ENCODE data around the gene KLRC2.
"Not testable (repeated sequence)": the region's sequence is repeated elsewhere in the genome, so short reads cannot be mapped to it uniquely, and the experiment has no call there.

The KLRC2 gene

GRCh38 chr12:10435816-10436215, at the start of gene KLRC2:
Gene KLRC2 (minus strand): TSS chr12:10436010. CDS start chr12:10435986, 24 bp downstream.
- FAIRE-seq, result peak; percentile 72

GRCh38 chr12:10481901-10482300, 46.1 kb upstream of the KLRC2 start:
- FAIRE-seq, result not testable (repeated sequence)

GRCh38 chr12:10472808-10473207, 37.0 kb upstream of the KLRC2 start:
- not testable (repeated sequence) for FAIRE-seq

GRCh38 chr12:10469701-10470100, 33.9 kb upstream of the KLRC2 start:
- FAIRE-seq, result no peak

GRCh38 chr12:10466311-10466710, 30.5 kb upstream of the KLRC2 start:
- FAIRE-seq, result no peak

- no peak for FAIRE-seq
Measured at GRCh38 chr12:10457760-10458159, 21.9 kb upstream of the KLRC2 start.

GRCh38 chr12:10456856-10457255, 21.0 kb upstream of the KLRC2 start:
- FAIRE-seq, result no peak

GRCh38 chr12:10455766-10456165, 20.0 kb upstream of the KLRC2 start:
- no peak for FAIRE-seq

- no peak for FAIRE-seq
Measured at GRCh38 chr12:10454531-10454930, 18.7 kb upstream of the KLRC2 start.

GRCh38 chr12:10453156-10453555, 17.3 kb upstream of the KLRC2 start, which contains the start of gene KLRC1:
Gene KLRC1 (minus strand): TSS chr12:10453377. CDS start chr12:10451156, 2,221 bp downstream.
- no peak for FAIRE-seq

GRCh38 chr12:10448236-10448635, 12.4 kb upstream of the KLRC2 start:
- FAIRE-seq, result no peak

- peak; percentile 70 for FAIRE-seq
Measured at GRCh38 chr12:10446052-10446451, 10.2 kb upstream of the KLRC2 start.

GRCh38 chr12:10441144-10441543, 5.3 kb upstream of the KLRC2 start:
- not testable (repeated sequence) for FAIRE-seq

GRCh38 chr12:10439608-10440274, 3.9 kb upstream of the KLRC2 start:
- FAIRE-seq, result peak; percentile 95

- not testable (repeated sequence) for FAIRE-seq
Measured at GRCh38 chr12:10437601-10438000, 1.8 kb upstream of the KLRC2 start.

GRCh38 chr12:10430623-10431022, 5.2 kb downstream of the KLRC2 start:
- not testable (repeated sequence) for FAIRE-seq

- FAIRE-seq, result not testable (repeated sequence)
Measured at GRCh38 chr12:10425938-10426337, 9.9 kb downstream of the KLRC2 start.

- FAIRE-seq, result peak; percentile 61
Measured at GRCh38 chr12:10424260-10424899, 11.4 kb downstream of the KLRC2 start.

GRCh38 chr12:10422159-10422558, 13.7 kb downstream of the KLRC2 start:
- FAIRE-seq, result not testable (repeated sequence)

GRCh38 chr12:10420334-10420733, 15.5 kb downstream of the KLRC2 start, which contains the start of gene KLRC3:
Gene KLRC3 (minus strand): TSS chr12:10420595. CDS start chr12:10420550, 45 bp downstream.
- FAIRE-seq, result not testable (repeated sequence)

GRCh38 chr12:10409392-10409791, 26.4 kb downstream of the KLRC2 start, which contains the start of gene KLRC4:
Gene KLRC4 (minus strand): TSS chr12:10409757. CDS start chr12:10409575, 182 bp downstream.
- no peak for FAIRE-seq

- FAIRE-seq, result no peak
Measured at GRCh38 chr12:10408842-10409241, 27.0 kb downstream of the KLRC2 start.

GRCh38 chr12:10406725-10407124, 29.1 kb downstream of the KLRC2 start:
- FAIRE-seq, result no peak

- FAIRE-seq, result no peak
Measured at GRCh38 chr12:10405294-10405693, 30.5 kb downstream of the KLRC2 start.

All from islet of Langerhans (tissue), 1 donor.